ENCODE measurements around the gene CD7. TPM values are rescaled to one million over a fixed set of nuclear protein-coding genes. Genes with fewer than 3 reads are reported as not detected.
A peak's percentile ranks its signal among the peaks of the same experiment; 100 is the strongest.

Gene CD7
- total RNA-seq, 1 donor from 2014 or later: not detected

DNA sequence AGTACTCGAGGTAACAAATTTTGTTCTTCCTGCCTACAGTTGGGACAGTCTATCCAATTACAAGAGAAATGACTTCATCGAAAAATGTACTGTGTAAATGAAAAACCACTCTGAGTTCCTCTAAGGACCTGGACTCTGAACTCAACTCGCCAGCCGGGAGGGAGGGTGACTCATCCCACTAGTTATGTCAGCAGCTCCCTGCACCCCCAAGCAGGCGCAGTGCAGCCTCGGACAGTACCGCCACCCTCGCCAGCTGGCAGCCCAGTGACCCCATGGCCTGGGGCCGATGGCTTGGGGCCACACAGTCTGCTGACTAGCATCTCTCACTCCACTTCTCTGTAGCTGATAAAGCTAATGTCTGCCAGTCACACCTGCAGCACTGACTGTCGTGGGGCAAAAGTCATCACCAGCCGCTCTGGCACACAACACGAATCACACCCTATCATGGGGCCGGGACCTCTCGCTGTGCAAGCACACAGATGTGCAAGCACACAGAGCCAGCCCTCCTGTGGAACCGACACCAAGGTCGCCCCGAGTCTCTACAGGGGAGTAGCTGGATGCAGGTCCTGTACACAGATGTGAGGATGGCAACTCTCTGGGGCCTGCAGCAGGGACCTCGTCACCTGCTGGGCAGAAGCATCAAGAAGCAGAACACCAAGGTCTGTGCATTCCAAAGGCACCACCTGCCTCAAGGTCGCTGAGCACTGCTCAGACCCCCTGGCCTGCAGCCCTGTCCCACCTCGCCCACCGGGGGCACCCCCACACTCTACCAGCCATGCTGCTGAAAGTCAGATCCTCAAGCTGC, 49.6 kb downstream of the CD7 start:
- peaks cover 18% of the 10 kb centered on the region for H3K36me3 Mint-ChIP-seq (ENCODE audit: low read depth)
- no peaks in the 10 kb centered on the region for H3K9me3 Mint-ChIP-seq (ENCODE audit: low read depth)
- peaks cover 71% of the 10 kb centered on the region for H3K4me1 Mint-ChIP-seq (ENCODE audit: low read depth)
- peak overlapping the region; percentile 46 for H3K4me3 Mint-ChIP-seq (ENCODE audit: unreplicated experiment)
- TF ChIP-seq, protein P1, sequence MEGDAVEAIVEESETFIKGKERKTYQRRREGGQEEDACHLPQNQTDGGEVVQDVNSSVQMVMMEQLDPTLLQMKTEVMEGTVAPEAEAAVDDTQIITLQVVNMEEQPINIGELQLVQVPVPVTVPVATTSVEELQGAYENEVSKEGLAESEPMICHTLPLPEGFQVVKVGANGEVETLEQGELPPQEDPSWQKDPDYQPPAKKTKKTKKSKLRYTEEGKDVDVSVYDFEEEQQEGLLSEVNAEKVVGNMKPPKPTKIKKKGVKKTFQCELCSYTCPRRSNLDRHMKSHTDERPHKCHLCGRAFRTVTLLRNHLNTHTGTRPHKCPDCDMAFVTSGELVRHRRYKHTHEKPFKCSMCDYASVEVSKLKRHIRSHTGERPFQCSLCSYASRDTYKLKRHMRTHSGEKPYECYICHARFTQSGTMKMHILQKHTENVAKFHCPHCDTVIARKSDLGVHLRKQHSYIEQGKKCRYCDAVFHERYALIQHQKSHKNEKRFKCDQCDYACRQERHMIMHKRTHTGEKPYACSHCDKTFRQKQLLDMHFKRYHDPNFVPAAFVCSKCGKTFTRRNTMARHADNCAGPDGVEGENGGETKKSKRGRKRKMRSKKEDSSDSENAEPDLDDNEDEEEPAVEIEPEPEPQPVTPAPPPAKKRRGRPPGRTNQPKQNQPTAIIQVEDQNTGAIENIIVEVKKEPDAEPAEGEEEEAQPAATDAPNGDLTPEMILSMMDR (IDR thresholded peaks at IDR 0.05): peak; percentile 18
- peak overlapping the region; percentile 98 for H3K27ac Mint-ChIP-seq (ENCODE audit: unreplicated experiment)
- DNase-seq (ENCODE audit: low spot score): peak; percentile 97
- H3K27me3 Mint-ChIP-seq (ENCODE audit: low read depth): no peaks in the 10 kb centered on the region

DNA sequence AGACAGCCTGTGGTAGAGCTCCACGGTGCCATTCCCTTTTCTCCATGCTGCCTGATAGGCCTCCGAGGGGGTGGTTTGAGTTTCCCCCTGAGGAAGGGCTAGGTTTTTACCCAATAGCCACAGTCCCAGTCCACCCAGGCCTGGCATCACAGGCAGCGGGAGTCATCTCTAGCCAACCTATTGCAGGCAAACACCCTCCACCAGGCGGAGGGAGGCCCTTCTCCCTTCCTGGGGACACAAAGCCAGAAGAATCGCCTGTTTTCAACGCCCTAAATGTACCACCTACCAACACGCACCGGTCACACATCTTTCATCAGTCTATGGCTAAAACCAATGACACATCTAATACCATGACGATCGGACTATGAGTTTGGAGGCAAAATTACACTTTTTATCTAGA, 51.3 kb downstream of the CD7 start:
- Mint-ChIP-seq H3K36me3 (ENCODE audit: low read depth) (peaks cover 19% of the 10 kb centered on the region), H3K27me3 (ENCODE audit: low read depth) (no peaks in the 10 kb centered on the region), H3K4me3 (ENCODE audit: unreplicated experiment) (no peak overlapping the region), H3K9me3 (ENCODE audit: low read depth) (no peaks in the 10 kb centered on the region), H3K27ac (ENCODE audit: unreplicated experiment) (peak overlapping the region; percentile 98), H3K4me1 (ENCODE audit: low read depth) (peaks cover 57% of the 10 kb centered on the region)
- TF ChIP-seq, protein P1 (IDR thresholded peaks at IDR 0.05): no peak
- DNase-seq (ENCODE audit: low spot score): no peak

Other genes starting within 250 kb of the CD7 start
- 132 to 145 TPM (median 141 TPM) in 3 replicates for gene FASN, start 219.4 kb downstream of the CD7 start, total RNA-seq
- 23.5 to 39.8 TPM (median 24.1 TPM) in 3 replicates for gene CCDC57, start 104.8 kb downstream of the CD7 start, total RNA-seq
- gene SLC16A3, start 88.6 kb downstream of the CD7 start, total RNA-seq: 53.3 to 206 TPM (median 189 TPM) in 3 replicates
- gene CSNK1D, start 43.9 kb downstream of the CD7 start, total RNA-seq: 93.0 to 94.5 TPM (median 93.9 TPM) in 3 replicates
- gene SECTM1, start 16.2 kb upstream of the CD7 start, total RNA-seq: 1.3 to 2.5 TPM (median 2.1 TPM) in 3 replicates
- not detected in 3 replicates for gene TEX19, start 41.6 kb upstream of the CD7 start, total RNA-seq
- not detected in 3 replicates for gene UTS2R, start 54.2 kb upstream of the CD7 start, total RNA-seq
- 10.8 to 17.7 TPM (median 11.2 TPM) in 3 replicates for gene HEXD, start 100.7 kb upstream of the CD7 start, total RNA-seq
- gene OGFOD3, start 101.0 kb upstream of the CD7 start, total RNA-seq: 19.9 to 30.6 TPM (median 20.0 TPM) in 3 replicates
- gene CYBC1, start 133.1 kb upstream of the CD7 start, total RNA-seq: 52.5 to 55.4 TPM (median 53.0 TPM) in 3 replicates
- 56.0 to 68.9 TPM (median 64.1 TPM) in 3 replicates for gene NARF, start 141.1 kb upstream of the CD7 start, total RNA-seq
- 47.6 to 49.5 TPM (median 49.4 TPM) in 3 replicates for gene FOXK2, start 202.1 kb upstream of the CD7 start, total RNA-seq